PC-3 (cell line): Measurements from ENCODE around the gene STARD9. TPM values are rescaled to one million over a fixed set of nuclear protein-coding genes. Genes with fewer than 3 reads are reported as not detected.

Experiments
- ATAC-seq: fragments of 200-7000 bp; cut with Tn5 transposase; 2 replicates; pipeline ENCODE4 v1.9.1; 2020; ENCODE audit warnings: mild to moderate bottlenecking, moderate library complexity
- BruUV-seq: library from RNA; stranded (reverse); fragments of 400-500 nt; replicated peaks from 2 replicates; lab custom pipeline; 2021; lab: Mats Ljungman, UMichigan
- CTCF ChIA-PET: fragments of 300-600 bp; sonication (Branson Sonifier 250); formaldehyde crosslinking; loops from one replicate; lab custom pipeline; 2022; ENCODE audit warnings: antibody characterized with exemption; lab: Charles Lee
- POLR2A ChIA-PET: fragments of 300-600 bp; sonication (Branson Sonifier 250); formaldehyde crosslinking; loops from one replicate; lab custom pipeline; 2022; ENCODE audit warnings: antibody characterized with exemption; ENCODE audit not compliant: unreplicated experiment; lab: Charles Lee
- DNase-seq: peaks from one replicate; pipeline ENCODE4 v3.0.0-alpha.2; 2015
- H2AFZ ChIP-seq: fragments of 300-600 bp; sonication (generic); 2 replicates; pipeline ENCODE4 v1.6.0; 2016; ENCODE audit warnings: antibody characterized with exemption, low read length
- H3F3A ChIP-seq: fragments of 300-600 bp; sonication (generic); one replicate; pipeline ENCODE4 v1.6.0; 2017; ENCODE audit warnings: antibody characterized with exemption, low read length, control low read depth, mild to moderate bottlenecking; ENCODE audit not compliant: unreplicated experiment
- H3K27ac ChIP-seq: fragments of 300-600 bp; sonication (generic); 2 replicates; pipeline ENCODE4 v1.5.1; 2016; ENCODE audit warnings: mild to moderate bottlenecking, low read length
- H3K27me3 ChIP-seq: fragments of 300-600 bp; sonication (generic); 2 replicates; pipeline ENCODE4 v1.6.1; 2016; ENCODE audit warnings: low read length, mixed read lengths
- H3K36me3 ChIP-seq: fragments of 300-600 bp; sonication (generic); 2 replicates; pipeline ENCODE4 v1.6.1; 2016; ENCODE audit warnings: low read depth, mixed run types, low read length, mixed read lengths
- H3K4me1 ChIP-seq: fragments of 300-600 bp; sonication (generic); 2 replicates; pipeline ENCODE4 v1.5.1; 2016; ENCODE audit warnings: low read length; ENCODE audit not compliant: insufficient read depth
- H3K4me2 ChIP-seq: fragments of 300-600 bp; sonication (generic); 2 replicates; pipeline ENCODE4 v1.6.0; 2016; ENCODE audit warnings: low read length
- H3K4me3 ChIP-seq: fragments of 300-600 bp; sonication (generic); 2 replicates; pipeline ENCODE4 v1.5.1; 2016; ENCODE audit warnings: mild to moderate bottlenecking, low read length, mixed read lengths
- H3K79me2 ChIP-seq: fragments of 300-600 bp; sonication (generic); 2 replicates; pipeline ENCODE4 v1.6.1; 2017; ENCODE audit warnings: low read length, mixed read lengths
- H3K9ac ChIP-seq: fragments of 300-600 bp; sonication (generic); 2 replicates; pipeline ENCODE4 v1.6.0; 2016; ENCODE audit warnings: mild to moderate bottlenecking, low read length
- H3K9me2 ChIP-seq: fragments of 300-600 bp; sonication (generic); replicated peaks from 2 replicates; pipeline ENCODE4 v1.6.1; 2016; ENCODE audit warnings: mixed run types, low read length, mixed read lengths
- H3K9me3 ChIP-seq: fragments of 300-600 bp; sonication (generic); 2 replicates; pipeline ENCODE4 v1.6.1; 2016; ENCODE audit warnings: low read length, mixed read lengths
- H4K20me1 ChIP-seq: fragments of 300-600 bp; sonication (generic); 2 replicates; pipeline ENCODE4 v1.6.1; 2016; ENCODE audit warnings: low read length, mixed read lengths
- CTCF ChIP-seq: fragments of 300-600 bp; sonication (generic); conservative IDR thresholded peaks from 2 replicates; pipeline ENCODE4 v1.5.1; 2017; ENCODE audit warnings: antibody characterized with exemption, low read depth, mild to moderate bottlenecking, low read length
- EZH2 ChIP-seq: fragments of 300-600 bp; sonication (generic); IDR thresholded peaks from one replicate; pipeline ENCODE4 v1.6.1; 2017; ENCODE audit warnings: antibody characterized with exemption, mild to moderate bottlenecking, low read length; ENCODE audit not compliant: unreplicated experiment
- EZH2phosphoT487 ChIP-seq: fragments of 300-600 bp; sonication (generic); IDR thresholded peaks from 2 replicates; pipeline ENCODE4 v1.6.1; 2018; ENCODE audit warnings: mild to moderate bottlenecking, antibody characterized with exemption, low read length, borderline replicate concordance
- intact Hi-C: fragments of 100-400 bp; cut with micrococcal nuclease; formaldehyde crosslinking; loops from 2 replicates; pipeline ENCODE4 v1.9.0; 2023
- total RNA-seq: library from RNA; depleted of rRNA; stranded (reverse); fragments of >200 nt; gene quantifications from 2 replicates; pipeline ENCODE4 v1.2.3, GENCODE V29; 2014

The STARD9 gene
- total RNA-seq, 1 experiment from 2014 or later = 5.0 TPM

DNA sequence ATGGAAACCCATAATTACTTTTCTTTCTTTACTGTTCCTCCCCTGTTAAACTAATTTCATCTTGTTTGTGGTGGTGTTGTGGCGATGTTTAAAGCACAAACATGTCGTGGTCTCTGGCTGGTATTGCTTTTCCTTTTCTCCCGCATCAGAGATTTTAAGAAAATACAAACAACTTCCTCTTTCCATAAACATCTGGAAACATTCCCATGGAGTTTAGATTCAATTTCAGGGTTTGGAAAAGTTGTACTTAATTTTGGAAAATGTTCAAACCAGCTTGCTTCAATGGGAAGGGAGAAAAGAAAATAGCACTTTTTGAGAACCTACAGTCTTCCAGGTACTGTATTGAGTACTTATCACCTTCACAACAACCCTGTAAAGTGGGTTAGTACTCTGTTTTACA lies 30.4 kb downstream of the STARD9 start:
- H3K27me3 ChIP-seq = no peaks in the 10 kb centered on the region
- CTCF ChIA-PET = no interaction called here

GRCh38 chr15:42608110-42608531 lies 32.7 kb downstream of the STARD9 start:
- no peak for ATAC-seq
- Histone ChIP-seq H3K36me3 (no peaks in the 10 kb centered on the region), H3K79me2 (no peaks in the 10 kb centered on the region), H3K27ac (no peak overlapping the region), H3K4me3 (no peak overlapping the region), H4K20me1 (no peaks in the 10 kb centered on the region), H3F3A (no peaks in the 10 kb centered on the region), H3K27me3 (no peaks in the 10 kb centered on the region), H3K9me2 (no peaks in the 10 kb centered on the region), H3K9ac (no peak overlapping the region), H3K9me3 (no peaks in the 10 kb centered on the region), H3K4me2 (no peak overlapping the region), H2AFZ (no peak overlapping the region), H3K4me1 (0 out of 2 replicates have a peak, but pooled peaks cover 3% of the 10 kb centered on the region)
- POLR2A ChIA-PET = no interaction called here
- CTCF ChIA-PET = no interaction called here
- BruUV-seq = no TSS peak
- TF ChIP-seq EZH2 = no peak
- TF ChIP-seq CTCF = no peak
- no peak for TF ChIP-seq EZH2phosphoT487
- DNase-seq = no peak
- intact Hi-C loops = no loop called here

More for the DNA sequence above, 30.4 kb downstream of the STARD9 start:
- Histone ChIP-seq H3K9me2 (no peaks in the 10 kb centered on the region), H3K9me3 (no peaks in the 10 kb centered on the region), H3K36me3 (no peaks in the 10 kb centered on the region), H3K4me1 (0 out of 2 replicates have a peak, but pooled peaks cover 3% of the 10 kb centered on the region), H4K20me1 (no peaks in the 10 kb centered on the region), H3K4me2 (no peak overlapping the region), H3K27ac (no peak overlapping the region), H3K4me3 (no peak overlapping the region), H3F3A (no peaks in the 10 kb centered on the region), H3K9ac (no peak overlapping the region), H2AFZ (no peak overlapping the region), H3K79me2 (no peaks in the 10 kb centered on the region)
- BruUV-seq = no TSS peak
- TF ChIP-seq EZH2 (no peak), CTCF (no peak), EZH2phosphoT487 (no peak)
- DNase-seq (no peak), ATAC-seq (no peak)
- POLR2A ChIA-PET = no interaction called here
- intact Hi-C loops = no loop called here

- CTCF ChIA-PET = no interaction called here
These were observed 33.5 kb downstream of the STARD9 start for GRCh38 chr15:42608752-42609488.

More at GRCh38 chr15:42608752-42609488, 33.5 kb downstream of the STARD9 start:
- Histone ChIP-seq H3K4me3 (no peak overlapping the region), H3K9ac (no peak overlapping the region), H3K9me2 (no peaks in the 10 kb centered on the region), H3F3A (no peaks in the 10 kb centered on the region), H3K4me2 (no peak overlapping the region), H3K9me3 (no peaks in the 10 kb centered on the region), H3K27ac (no peak overlapping the region), H3K4me1 (no peaks in the 10 kb centered on the region), H3K36me3 (no peaks in the 10 kb centered on the region), H4K20me1 (no peaks in the 10 kb centered on the region), H3K27me3 (no peaks in the 10 kb centered on the region), H3K79me2 (no peaks in the 10 kb centered on the region), H2AFZ (no peak overlapping the region)
- DNase-seq (no peak), ATAC-seq (no peak)
- BruUV-seq = no TSS peak
- intact Hi-C loops = no loop called here
- TF ChIP-seq EZH2 (no peak), CTCF (no peak), EZH2phosphoT487 (no peak)
- POLR2A ChIA-PET = interaction anchor here (0.6 kb wide), 1 partner anchor 559 kb away, joined by 3 read pairs; no protein-coding TSS in a partner anchor
